Measurements from ENCODE around the gene CRIP1. TPM values are rescaled to one million over a fixed set of nuclear protein-coding genes. Genes with fewer than 3 reads are reported as not detected.

Gene CRIP1
- total and polyA plus RNA-seq, 2 donors (not counting 3 experiments of a cell fraction or from before 2014, with no cell fraction given): 3.1 to 8.1 TPM

DNA sequence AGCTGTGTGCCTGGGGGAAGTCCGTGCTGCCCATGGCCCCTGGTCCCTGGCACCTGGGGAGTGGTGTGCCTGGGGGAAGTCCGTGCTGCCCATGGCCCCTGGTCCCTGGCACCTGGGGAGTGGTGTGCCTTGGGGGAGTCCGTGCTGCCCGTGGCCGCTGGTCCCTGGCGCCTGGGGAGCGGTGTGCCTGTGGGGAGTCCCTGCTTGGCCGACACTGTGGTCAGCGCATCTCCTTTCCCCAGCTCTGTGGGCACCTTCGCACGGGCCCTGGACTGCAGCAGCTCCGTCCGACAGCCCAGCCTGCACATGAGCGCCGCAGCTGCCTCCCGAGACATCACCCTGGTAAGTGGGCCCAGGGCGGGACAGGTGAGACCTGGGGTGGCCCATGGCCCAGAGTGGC lies 26.6 kb upstream of the CRIP1 start:
- peaks cover 7 to 63% of the 10 kb centered on the region in 2 experiments for H3K36me3 ChIP-seq (ENCODE audit: control insufficient read depth in 2 of 2, extremely low read depth in 1 of 2, insufficient read depth in 2 of 2, low read length in 2 of 2)
- H2AFZ ChIP-seq (ENCODE audit: low read depth, low read length): no peak overlapping the region
- no peaks in the 10 kb centered on the region for H3K9me3 ChIP-seq (replicated peaks; ENCODE audit: control insufficient read depth, insufficient read depth, low read length)
- CTCF ChIA-PET: no interaction called here
- POLR2A ChIA-PET: no interaction called here
- DNase-seq (ENCODE audit: low read depth, low spot score): no peak
- H3K79me2 ChIP-seq (ENCODE audit: control insufficient read depth, insufficient read depth, low read length): no peaks in the 10 kb centered on the region
- no peak for FAIRE-seq
- no peak overlapping the region for H3K9ac ChIP-seq (replicated peaks; ENCODE audit: extremely low read depth, insufficient read depth, low read length)
- H3K27me3 ChIP-seq (ENCODE audit: control insufficient read depth in 2 of 2, insufficient read depth in 2 of 2, low read length in 2 of 2): no peaks in the 10 kb centered on the region
- no peaks in the 10 kb centered on the region for H4K20me1 ChIP-seq (replicated peaks; ENCODE audit: control insufficient read depth, extremely low read depth, insufficient read depth, low read length)
- TF ChIP-seq, protein P1, sequence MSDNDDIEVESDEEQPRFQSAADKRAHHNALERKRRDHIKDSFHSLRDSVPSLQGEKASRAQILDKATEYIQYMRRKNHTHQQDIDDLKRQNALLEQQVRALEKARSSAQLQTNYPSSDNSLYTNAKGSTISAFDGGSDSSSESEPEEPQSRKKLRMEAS (IDR thresholded peaks at IDR 0.05; ENCODE audit: insufficient read depth, insufficient read length): no peak
- TF ChIP-seq GATA2 (IDR thresholded peaks at IDR 0.05; ENCODE audit: insufficient read depth, insufficient read length, low read depth, low read length): no peak
- no peak for TF ChIP-seq MYC (IDR thresholded peaks at IDR 0.05; ENCODE audit: low read depth, low read length)
- TF ChIP-seq EZH2 (IDR thresholded peaks at IDR 0.05; ENCODE audit: borderline replicate concordance, low read depth, low read length, severe bottlenecking): no peak
- no peak for TF ChIP-seq FOS (IDR thresholded peaks at IDR 0.05; ENCODE audit: borderline replicate concordance, insufficient read depth, low read length)
- no peak for TF ChIP-seq POLR2A (IDR thresholded peaks at IDR 0.05; ENCODE audit: low read depth, low read length)
- H3K4me2 ChIP-seq (ENCODE audit: insufficient read depth, low read length): no peak overlapping the region
- H3K4me3 ChIP-seq (replicated peaks in 1 of 3; ENCODE audit: insufficient read depth in 1 of 3, low read depth in 1 of 3, low read length in 3 of 3): no peak overlapping the region
- H3K27ac ChIP-seq (ENCODE audit: insufficient read depth, low read depth, low read length): no peak overlapping the region
- intact Hi-C loops (cut with micrococcal nuclease) (no loop called here), dilution Hi-C loops (cut with MboI; ENCODE audit: extremely low pct_ligation_motif_present, low sequenced_read_pairs) (no loop called here)
- no TSS peak for BruUV-seq (replicated peaks)
- H3K4me1 ChIP-seq (ENCODE audit: control insufficient read depth, extremely low read depth, insufficient read depth, low read length): no peaks in the 10 kb centered on the region
- no peaks in the 10 kb centered on the region for H3K9me1 ChIP-seq (replicated peaks; ENCODE audit: control insufficient read depth, extremely low read depth, insufficient read depth, low read length)

DNA sequence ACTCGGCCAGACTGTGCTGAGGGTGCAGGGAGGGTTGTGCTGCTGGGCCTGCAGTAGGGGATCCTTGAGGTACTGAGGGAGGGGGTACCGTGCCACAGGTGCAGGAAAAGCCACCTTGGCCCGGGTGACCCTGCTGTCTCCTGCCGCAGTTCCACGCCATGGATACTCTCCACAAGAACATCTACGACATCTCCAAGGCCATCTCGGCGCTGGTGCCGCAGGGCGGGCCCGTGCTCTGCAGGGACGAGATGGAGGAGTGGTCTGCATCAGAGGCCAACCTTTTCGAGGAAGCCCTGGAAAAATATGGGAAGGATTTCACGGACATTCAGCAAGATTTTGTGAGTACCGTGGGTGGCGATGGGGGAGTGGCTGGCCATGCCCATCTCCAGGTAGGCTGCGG lies 26.1 kb upstream of the CRIP1 start:
- ChIA-PET CTCF (no interaction called here), POLR2A (no interaction called here)
- BruUV-seq (replicated peaks): no TSS peak
- no peaks in the 10 kb centered on the region for H3K27me3 ChIP-seq (ENCODE audit: control insufficient read depth in 2 of 2, insufficient read depth in 2 of 2, low read length in 2 of 2)
- no peaks in the 10 kb centered on the region for H4K20me1 ChIP-seq (replicated peaks; ENCODE audit: control insufficient read depth, extremely low read depth, insufficient read depth, low read length)
- no peak overlapping the region for H3K27ac ChIP-seq (ENCODE audit: insufficient read depth, low read depth, low read length)
- H3K9me3 ChIP-seq (replicated peaks; ENCODE audit: control insufficient read depth, insufficient read depth, low read length): no peaks in the 10 kb centered on the region
- H3K9me1 ChIP-seq (replicated peaks; ENCODE audit: control insufficient read depth, extremely low read depth, insufficient read depth, low read length): no peaks in the 10 kb centered on the region
- no peak for DNase-seq (ENCODE audit: low read depth, low spot score)
- no peak for FAIRE-seq
- no peak overlapping the region for H3K4me3 ChIP-seq (replicated peaks in 1 of 3; ENCODE audit: insufficient read depth in 1 of 3, low read depth in 1 of 3, low read length in 3 of 3)
- peaks cover 7 to 62% of the 10 kb centered on the region in 2 experiments for H3K36me3 ChIP-seq (ENCODE audit: control insufficient read depth in 2 of 2, extremely low read depth in 1 of 2, insufficient read depth in 2 of 2, low read length in 2 of 2)
- no peaks in the 10 kb centered on the region for H3K4me1 ChIP-seq (ENCODE audit: control insufficient read depth, extremely low read depth, insufficient read depth, low read length)
- H3K79me2 ChIP-seq (ENCODE audit: control insufficient read depth, insufficient read depth, low read length): no peaks in the 10 kb centered on the region
- intact Hi-C loops (cut with micrococcal nuclease) (no loop called here), dilution Hi-C loops (cut with MboI; ENCODE audit: extremely low pct_ligation_motif_present, low sequenced_read_pairs) (no loop called here)
- no peak overlapping the region for H2AFZ ChIP-seq (ENCODE audit: low read depth, low read length)
- TF ChIP-seq GATA2 (IDR thresholded peaks at IDR 0.05; ENCODE audit: insufficient read depth, insufficient read length, low read depth, low read length) (no peak), POLR2A (IDR thresholded peaks at IDR 0.05; ENCODE audit: low read depth, low read length) (no peak), JUN (IDR thresholded peaks at IDR 0.05; ENCODE audit: borderline replicate concordance, insufficient read depth, insufficient read length, low read depth) (no peak), MYC (IDR thresholded peaks at IDR 0.05; ENCODE audit: low read depth, low read length) (no peak), FOS (IDR thresholded peaks at IDR 0.05; ENCODE audit: borderline replicate concordance, insufficient read depth, low read length) (no peak)
- no peak overlapping the region for H3K4me2 ChIP-seq (ENCODE audit: insufficient read depth, low read length)
- H3K9ac ChIP-seq (replicated peaks; ENCODE audit: extremely low read depth, insufficient read depth, low read length): no peak overlapping the region

All from endothelial cell of umbilical vein (primary cell).